Thoracic aorta (tissue), 2 donors: ENCODE measurements around the gene LRIG2. TPM values are rescaled to one million over a fixed set of nuclear protein-coding genes. Genes with fewer than 3 reads are reported as not detected.

Source experiments
- ATAC-seq: fragments of 150-250 bp; one replicate; pipeline ENCODE4 v1.8.0; 2017; ENCODE audit warnings: low read depth; ENCODE audit not compliant: insufficient number of reproducible peaks, low FRiP score
- DNase-seq: peaks from one replicate; pipeline ENCODE4 v3.0.0-alpha.2; 2020; ENCODE audit warnings: low spot score
- H3K27ac ChIP-seq, 2 donors: fragments of 200-600 bp; sonication (generic); 1 replicate in 1 of 2; 2 replicates in 1 of 2; pipeline ENCODE4 v1.5.1; 2016; ENCODE audit warnings: mild to moderate bottlenecking in 2 of 2, moderate library complexity in 2 of 2
- H3K27me3 ChIP-seq: fragments of 200-600 bp; sonication (generic); replicated peaks from 2 replicates; pipeline ENCODE4 v1.6.0; 2016; ENCODE audit warnings: mild to moderate bottlenecking; ENCODE audit not compliant: insufficient read depth
- H3K36me3 ChIP-seq: fragments of 200-600 bp; sonication (generic); one replicate; pipeline ENCODE4 v1.5.1; 2016
- H3K4me1 ChIP-seq, 2 donors: fragments of 200-600 bp; sonication (generic); 1 replicate in 1 of 2; 2 replicates in 1 of 2; pipeline versions ENCODE4 v1.5.1 to v1.6.0; 2016; ENCODE audit warnings: low read depth in 2 of 2, mild to moderate bottlenecking in 1 of 2; ENCODE audit not compliant: control insufficient read depth in 1 of 2
- H3K4me3 ChIP-seq: fragments of 200-600 bp; sonication (generic); 2 replicates; pipeline ENCODE4 v1.5.1; 2016; ENCODE audit warnings: mild to moderate bottlenecking
- H3K9me3 ChIP-seq: fragments of 200-600 bp; sonication (generic); 2 replicates; pipeline ENCODE4 v1.5.1; 2016
- CTCF ChIP-seq: fragments of 200-600 bp; sonication (generic); IDR thresholded peaks from one replicate; pipeline ENCODE4 v1.5.1; 2019; ENCODE audit warnings: antibody characterized with exemption
- total RNA-seq, 2 donors: library from RNA; depleted of rRNA; stranded (reverse); fragments of >200 nt; gene quantifications; one replicate each; pipeline versions ENCODE4 v1.1.0 to v1.2.3, GENCODE V29; 2016

The LRIG2 gene
- total RNA-seq, 2 donors from 2014 or later: 13.4 to 44.7 TPM

DNA sequence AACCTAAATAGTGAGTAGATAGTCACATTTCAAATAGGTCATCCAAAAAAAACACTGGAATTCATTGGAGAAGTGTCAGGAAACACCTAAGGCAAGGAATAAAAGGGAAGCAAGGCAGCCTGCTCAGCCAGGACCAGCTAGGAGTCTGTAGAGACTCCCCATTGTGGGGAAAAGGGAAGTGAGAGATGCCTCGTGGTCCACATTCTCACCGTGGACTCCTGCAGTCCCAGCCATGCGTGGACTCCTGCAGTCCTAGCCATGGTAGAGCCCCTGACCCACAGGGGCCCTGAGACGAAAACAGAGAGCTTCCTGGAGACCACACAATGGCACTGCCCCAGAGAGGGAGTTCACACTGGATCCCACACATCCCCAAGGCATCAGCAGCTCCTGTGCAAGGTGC lies 97.5 kb downstream of the LRIG2 start:
- ATAC-seq: no peak
- H3K4me3 ChIP-seq: no peak overlapping the region

DNA sequence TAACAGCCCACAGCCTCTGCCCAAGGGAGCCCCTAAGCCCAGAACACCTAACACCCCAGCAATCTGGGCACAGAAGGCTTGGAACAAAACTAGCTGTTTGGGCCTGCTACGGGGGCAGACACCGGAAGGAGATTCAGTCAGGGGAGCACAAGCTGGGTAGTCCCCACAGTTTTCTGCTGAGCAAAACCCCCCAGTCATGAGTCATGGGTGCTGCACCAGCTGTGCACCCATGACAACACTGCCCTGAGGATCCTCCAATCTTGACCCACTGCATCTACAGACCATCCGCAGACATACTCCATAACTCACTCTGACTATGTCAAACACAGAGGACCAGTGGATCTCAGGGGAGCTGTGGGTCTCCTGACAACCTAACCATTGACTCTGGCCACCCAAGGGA lies 105.1 kb downstream of the LRIG2 start:
- ATAC-seq (no peak), DNase-seq (no peak)
- Histone ChIP-seq H3K4me1 (no peaks in the 10 kb centered on the region), H3K4me3 (no peak overlapping the region), H3K27me3 (no peaks in the 10 kb centered on the region), H3K9me3 (peaks cover 2% of the 10 kb centered on the region), H3K27ac (no peak overlapping the region), H3K36me3 (no peaks in the 10 kb centered on the region)
- TF ChIP-seq CTCF: no peak

More for the DNA sequence above, 97.5 kb downstream of the LRIG2 start:
- Histone ChIP-seq H3K4me1 (no peaks in the 10 kb centered on the region), H3K9me3 (peaks cover 8% of the 10 kb centered on the region), H3K36me3 (no peaks in the 10 kb centered on the region), H3K27me3 (no peaks in the 10 kb centered on the region), H3K27ac (no peak overlapping the region)
- TF ChIP-seq CTCF: no peak
- DNase-seq: no peak

DNA sequence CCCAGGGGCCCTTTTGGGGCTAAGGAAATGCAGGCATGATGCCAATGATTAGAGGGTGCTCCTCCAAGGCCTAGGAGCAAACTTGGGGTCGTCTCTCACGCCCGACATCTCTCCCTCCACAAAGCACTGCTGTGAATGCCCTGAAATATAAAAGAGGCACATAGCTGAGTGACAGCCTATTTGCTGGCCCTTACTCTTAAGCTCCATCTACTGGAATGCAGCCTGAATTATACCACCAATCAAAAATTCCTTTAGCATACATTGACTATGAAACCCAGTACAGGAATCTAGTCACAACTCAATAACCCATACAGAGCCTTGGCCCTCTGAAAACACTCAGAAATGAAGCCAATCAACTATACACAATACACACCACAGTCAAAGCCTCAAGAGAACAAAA lies 105.5 kb downstream of the LRIG2 start:
- no peak for ATAC-seq
- no peak for TF ChIP-seq CTCF
- DNase-seq: no peak

More for the DNA sequence above, 105.5 kb downstream of the LRIG2 start:
- H3K4me3 ChIP-seq: no peak overlapping the region
- H3K27me3 ChIP-seq: no peaks in the 10 kb centered on the region
- no peaks in the 10 kb centered on the region for H3K4me1 ChIP-seq
- peaks cover under 1% of the 10 kb centered on the region for H3K9me3 ChIP-seq
- H3K27ac ChIP-seq: no peak overlapping the region
- H3K36me3 ChIP-seq: no peaks in the 10 kb centered on the region

Other genes with a start within 250 kb of the LRIG2 start
- gene SLC16A1, start 117.0 kb upstream of the LRIG2 start, total RNA-seq: 10 to 100 TPM; 22.3 to 39.1 TPM